HG02870 (cell line): ENCODE data around the gene ZFHX3.
"Not testable (repeated sequence)": the region's sequence is repeated elsewhere in the genome, so short reads cannot be mapped to it uniquely, and the experiment has no call there.

Experiments
- ATAC-seq: cut with Tn5 transposase; IDR thresholded peaks from one replicate; pipeline ENCODE4 v1.9.1; 2021; ENCODE audit warnings: mild to moderate bottlenecking, moderate library complexity; ENCODE audit not compliant: unreplicated experiment

ZFHX3 gene, protein sequence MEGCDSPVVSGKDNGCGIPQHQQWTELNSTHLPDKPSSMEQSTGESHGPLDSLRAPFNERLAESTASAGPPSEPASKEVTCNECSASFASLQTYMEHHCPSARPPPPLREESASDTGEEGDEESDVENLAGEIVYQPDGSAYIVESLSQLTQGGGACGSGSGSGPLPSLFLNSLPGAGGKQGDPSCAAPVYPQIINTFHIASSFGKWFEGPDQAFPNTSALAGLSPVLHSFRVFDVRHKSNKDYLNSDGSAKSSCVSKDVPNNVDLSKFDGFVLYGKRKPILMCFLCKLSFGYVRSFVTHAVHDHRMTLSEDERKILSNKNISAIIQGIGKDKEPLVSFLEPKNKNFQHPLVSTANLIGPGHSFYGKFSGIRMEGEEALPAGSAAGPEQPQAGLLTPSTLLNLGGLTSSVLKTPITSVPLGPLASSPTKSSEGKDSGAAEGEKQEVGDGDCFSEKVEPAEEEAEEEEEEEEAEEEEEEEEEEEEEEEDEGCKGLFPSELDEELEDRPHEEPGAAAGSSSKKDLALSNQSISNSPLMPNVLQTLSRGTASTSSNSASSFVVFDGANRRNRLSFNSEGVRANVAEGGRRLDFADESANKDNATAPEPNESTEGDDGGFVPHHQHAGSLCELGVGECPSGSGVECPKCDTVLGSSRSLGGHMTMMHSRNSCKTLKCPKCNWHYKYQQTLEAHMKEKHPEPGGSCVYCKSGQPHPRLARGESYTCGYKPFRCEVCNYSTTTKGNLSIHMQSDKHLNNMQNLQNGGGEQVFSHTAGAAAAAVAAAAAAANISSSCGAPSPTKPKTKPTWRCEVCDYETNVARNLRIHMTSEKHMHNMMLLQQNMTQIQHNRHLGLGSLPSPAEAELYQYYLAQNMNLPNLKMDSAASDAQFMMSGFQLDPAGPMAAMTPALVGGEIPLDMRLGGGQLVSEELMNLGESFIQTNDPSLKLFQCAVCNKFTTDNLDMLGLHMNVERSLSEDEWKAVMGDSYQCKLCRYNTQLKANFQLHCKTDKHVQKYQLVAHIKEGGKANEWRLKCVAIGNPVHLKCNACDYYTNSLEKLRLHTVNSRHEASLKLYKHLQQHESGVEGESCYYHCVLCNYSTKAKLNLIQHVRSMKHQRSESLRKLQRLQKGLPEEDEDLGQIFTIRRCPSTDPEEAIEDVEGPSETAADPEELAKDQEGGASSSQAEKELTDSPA (N-terminal part only)

DNA sequence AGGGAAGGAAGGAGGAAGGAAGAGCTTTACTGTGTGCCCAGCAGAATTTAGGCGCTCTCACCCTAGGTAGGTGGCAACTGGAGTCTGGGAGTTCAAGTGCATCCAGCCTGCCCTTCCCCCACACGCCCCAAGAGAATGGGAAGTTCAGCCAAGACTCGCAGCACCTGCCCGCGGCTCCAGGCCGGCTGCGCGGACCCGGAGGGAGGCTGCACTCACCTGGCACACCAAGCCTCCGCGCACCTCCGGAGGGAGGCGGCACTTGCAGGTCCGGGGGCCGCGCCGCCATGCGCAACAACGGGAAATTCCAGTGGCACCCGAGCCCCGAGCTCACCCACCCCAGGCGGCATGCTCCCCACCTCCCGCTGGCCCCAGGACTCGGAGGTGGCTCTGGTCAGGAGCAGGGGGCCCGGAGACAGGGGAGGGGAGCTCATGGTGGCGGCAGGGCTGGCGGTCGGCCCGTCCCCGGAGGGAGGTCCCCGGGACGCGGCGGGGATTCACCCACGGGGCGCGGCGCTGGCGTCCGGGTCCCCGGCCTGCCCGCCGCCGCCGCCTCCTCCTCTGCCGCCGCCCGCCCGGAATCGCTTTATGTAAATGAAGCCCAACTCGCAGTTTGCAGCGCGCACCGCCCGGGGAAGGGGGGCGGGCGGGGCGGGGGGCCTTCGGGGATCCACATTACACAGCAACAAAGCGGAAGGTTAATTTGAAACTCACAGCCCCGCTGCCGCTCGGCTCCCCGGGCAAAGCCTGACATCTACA lies at the start of gene ZFHX3:
ZFHX3 (minus strand) TSS at position 593 of the 756 bp plus-strand sequence. CDS start 87,983 bp downstream, outside the sequence.
- ATAC-seq, result peak; percentile 69

DNA sequence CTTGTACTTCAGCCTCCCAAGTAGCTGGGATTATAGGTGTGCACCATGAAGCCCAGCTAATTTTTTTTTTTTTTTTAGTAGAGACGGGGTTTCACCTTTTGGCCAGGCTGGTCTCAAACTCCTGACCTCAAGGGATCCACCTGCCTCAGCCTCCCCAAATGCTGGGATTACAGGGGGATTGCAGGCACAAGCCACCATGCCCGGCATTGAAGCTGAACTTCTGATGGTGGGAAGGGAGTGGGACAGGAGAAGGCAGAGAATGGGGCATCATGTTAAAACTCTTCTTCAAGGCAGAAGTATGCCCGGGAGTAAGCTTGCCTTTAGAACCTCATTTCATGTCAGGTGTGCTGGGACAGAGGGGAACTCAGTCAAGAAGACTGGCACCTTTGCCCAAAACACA lies 48.6 kb upstream of the ZFHX3 start:
- no peak for ATAC-seq

DNA sequence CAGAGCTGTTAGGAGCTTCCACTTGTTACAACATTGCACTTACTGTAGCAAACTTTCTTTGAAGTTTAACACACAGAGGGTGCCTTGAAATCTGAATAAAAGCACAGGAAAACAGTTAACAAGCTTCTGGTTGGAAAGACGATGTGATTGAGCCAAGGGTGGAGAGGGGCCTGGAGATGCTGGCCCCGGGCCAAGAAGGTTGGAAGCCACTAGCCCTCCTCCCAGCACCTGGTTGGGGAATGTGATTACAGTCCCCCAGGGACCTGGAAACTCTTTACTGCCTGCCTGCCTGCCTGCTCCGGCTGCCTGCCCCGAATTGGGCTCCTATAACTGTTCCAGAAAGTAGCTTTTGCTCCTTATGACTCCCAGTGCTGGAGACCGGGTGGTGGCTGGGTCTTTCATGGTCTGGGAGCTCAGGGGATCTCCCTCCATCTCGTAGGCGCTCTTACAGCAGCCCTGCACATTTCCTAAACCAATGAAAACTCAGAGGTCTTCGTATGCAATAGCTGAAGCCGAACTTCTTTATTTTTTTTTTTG lies 48.0 kb upstream of the ZFHX3 start:
- no peak for ATAC-seq

DNA sequence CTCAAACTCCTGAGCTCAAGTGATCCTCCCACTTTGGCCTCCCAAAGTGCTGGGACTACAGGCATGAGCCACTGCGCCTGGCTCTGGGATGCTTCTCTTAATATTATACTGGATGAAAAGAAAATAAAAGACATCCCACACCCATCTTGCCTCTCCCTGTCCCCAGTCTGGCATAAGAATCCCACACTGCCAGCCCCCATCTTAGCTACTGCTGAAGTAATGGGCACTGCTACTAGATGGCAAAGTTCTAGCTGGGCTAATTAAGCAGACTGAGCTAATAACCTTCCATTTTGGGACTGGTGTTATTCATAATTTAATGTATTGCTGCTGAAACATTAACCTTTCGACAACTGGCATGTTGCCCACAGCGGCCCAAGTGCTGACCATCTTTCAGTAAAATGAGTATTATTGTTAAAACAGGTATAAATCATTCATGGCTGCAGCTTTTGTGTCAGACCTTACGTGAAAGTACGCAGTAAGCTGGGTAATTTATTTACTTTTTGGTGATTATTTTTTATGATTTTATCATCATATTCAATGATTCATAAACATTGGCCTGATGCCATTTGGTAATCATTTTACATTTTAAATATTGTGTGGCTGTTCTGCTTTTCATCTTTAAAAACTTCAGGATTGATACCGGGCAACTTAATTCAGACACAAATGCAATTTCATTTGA lies 47.4 kb upstream of the ZFHX3 start:
- no peak for ATAC-seq

DNA sequence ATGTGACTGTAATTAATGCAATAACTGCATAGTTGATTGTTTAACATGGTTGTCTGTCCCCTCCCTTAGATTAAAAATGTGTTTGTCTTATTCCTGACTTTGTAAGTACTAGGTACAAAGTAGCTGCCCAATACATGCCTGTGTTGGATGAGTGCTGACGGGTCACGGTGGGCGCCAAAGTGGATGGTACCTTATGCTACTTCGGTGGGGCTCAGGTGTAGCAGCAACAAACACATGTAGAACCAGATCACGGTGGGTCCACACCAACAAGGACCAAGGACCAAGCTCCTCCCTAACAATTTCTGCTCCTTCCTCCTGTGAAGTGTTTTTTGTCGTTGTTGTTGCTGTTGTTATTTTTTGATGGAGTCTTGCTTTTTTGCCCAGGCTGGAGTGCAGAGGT lies 46.4 kb upstream of the ZFHX3 start:
- no peak for ATAC-seq

DNA sequence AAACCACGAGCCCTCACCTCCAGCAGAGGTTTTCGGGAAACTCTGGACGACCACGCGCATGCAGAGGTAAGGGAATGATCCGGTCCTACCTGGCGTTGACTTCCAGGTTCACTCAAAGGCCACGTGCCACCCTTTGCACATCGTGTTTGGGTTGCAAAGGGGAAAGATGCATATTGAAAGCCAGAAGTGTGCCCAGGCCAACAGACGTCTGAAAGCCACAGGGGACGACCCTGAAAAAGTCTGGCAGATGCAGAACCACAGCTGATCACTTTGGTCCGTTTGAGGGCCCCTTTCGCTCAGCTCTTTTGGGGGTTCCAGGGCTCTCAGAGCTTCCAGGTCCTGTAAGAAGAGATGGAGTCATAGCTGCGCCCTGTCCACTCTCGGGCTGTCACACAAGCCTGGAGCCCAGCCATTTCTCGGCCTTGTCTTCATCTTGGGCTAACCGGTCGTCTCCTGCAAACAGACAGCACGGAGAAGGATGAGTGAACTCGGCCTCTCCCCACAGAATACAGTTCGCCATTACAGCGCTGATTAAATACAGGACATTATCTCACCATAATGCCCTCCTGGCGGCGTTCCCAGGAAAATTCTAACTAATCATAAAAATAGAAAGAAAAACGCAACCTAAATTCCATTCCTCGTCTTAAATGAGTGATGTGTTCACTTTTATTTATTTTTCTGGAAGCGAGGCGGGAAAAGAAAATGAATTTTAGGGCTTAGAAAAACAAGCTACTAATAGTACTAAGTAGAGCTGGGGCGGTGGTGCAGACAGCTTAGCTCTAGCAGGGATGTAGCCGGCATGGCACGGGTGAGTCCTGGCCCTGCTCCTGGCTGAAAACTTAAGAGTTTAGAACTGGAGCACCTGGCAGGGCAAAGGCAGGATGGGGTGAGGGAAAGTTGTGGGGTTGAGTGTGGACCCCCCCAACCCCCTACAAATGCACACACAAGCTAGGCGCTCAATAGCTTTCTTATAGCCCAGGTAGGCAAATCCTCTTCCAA lies 45.5 kb upstream of the ZFHX3 start:
- no peak for ATAC-seq

DNA sequence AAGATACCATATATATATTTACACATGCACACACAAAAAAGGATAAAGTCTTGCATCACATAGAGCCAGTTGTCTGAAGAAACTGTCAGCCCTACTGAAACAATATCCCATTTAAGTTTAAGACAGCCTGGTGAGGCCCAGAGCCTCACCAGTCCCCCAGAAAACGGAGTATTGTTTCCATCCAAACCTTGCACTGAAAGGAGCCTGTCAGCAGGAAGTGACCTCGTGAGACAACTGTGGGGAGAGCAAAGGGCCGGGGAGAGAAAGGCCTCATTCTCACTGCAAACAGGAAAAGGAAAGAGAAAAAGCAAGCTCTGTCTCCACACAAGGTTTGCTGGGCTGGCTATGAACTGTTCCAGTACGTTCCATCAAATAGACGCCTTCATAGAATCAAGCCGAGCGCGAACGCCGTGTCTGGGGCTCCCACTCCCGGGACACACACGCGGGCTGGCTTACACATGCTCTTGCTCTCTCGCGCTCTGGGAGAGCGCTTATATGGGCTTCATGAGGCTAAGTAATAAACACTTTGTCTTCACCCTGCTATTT lies 44.4 kb upstream of the ZFHX3 start:
- ATAC-seq, result no peak

DNA sequence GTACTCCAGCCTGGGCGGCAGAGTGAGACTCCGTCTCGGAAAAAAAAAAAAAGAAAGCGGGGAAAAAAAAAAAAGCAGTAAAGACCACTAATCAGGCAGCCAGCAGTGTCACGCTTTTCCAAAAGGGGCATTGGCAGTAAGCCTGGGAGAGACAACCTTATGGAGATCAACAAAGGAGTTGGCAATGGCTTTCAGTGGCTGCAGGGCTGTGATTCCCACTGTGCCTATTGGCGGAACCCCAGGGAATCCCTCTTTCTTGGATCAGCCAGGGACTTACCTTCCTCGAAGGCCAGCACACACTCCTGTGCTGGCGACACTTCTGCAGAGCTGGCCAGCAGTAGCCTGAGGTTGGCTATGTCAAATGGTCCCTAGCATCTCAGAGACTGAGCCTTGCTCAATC lies 43.2 kb upstream of the ZFHX3 start:
- ATAC-seq, result no peak

DNA sequence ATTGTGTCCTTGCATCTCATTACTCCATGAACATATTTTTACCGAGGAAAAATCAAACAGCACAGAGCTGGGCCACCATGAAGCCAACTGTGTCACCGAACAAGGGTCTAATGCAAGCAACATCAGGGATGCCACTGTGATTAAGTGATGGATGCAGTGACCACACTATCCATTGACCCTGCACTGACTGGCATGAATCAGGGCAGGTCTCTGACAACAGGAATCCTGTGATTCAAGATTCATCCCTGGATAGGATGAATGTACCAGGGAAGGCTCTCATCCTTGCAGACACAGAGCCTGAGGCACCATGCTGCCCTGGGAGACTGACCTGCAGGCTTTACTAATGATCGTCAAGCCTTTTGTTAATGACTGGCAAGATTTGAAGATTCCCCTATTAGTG lies 41.5 kb upstream of the ZFHX3 start:
- no peak for ATAC-seq

DNA sequence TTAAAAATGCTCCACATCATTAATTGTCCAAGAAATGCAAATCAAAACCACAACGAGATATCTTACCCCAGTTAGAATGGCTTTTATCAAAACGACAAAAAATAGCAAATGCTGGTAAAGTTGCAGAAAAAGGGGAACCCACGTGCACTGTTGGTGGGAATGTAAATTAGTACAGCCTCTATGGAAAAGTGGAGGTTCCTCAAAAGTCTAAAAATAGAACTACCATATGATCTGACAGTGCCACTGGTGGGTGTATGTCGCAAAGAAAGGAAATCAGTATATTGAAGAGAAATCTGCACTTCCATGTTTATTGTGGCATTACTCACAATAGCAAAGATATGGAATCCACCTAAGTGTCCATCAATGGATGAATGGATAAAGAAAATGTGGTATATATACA lies 38.2 kb upstream of the ZFHX3 start:
- no peak for ATAC-seq

DNA sequence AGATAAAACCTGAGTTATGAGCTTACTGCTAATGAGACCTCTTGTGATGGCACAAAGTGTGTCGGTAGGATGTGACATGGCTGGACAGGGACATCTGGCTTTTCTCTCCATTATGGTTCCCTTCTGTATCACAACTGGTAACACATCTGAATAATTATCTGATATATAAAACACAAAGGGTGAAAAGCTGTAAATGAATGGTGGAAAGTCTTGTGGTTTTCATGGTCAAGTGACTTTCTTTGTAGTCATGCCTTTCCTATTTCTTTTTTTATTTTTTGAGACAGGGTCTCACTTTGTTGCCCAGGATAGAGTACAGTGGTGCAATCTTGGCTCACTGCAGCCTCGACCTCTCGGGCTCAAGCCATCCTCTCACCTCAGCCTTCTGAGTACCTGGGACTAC lies 35.3 kb upstream of the ZFHX3 start:
- no peak for ATAC-seq

DNA sequence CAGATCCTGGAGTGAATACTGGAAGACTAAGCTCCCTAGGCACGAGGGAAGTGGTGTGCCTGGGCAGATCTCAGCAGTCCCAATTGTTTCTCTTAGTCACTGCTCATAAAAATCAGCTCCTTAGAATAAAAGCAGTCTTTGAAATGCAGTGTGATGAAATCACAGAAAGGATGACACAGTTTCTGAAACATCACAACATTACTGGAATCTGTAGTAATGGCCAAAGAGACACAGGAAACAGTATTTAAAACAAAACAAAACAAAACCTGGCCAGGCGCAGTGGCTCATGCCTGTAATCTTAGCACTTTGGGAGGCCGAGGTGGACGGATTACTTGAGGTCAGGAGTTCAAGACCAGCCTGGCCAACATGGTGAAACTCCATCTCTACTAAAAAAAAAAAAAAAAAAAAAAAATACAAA lies 34.7 kb upstream of the ZFHX3 start:
- not testable (repeated sequence) for ATAC-seq

DNA sequence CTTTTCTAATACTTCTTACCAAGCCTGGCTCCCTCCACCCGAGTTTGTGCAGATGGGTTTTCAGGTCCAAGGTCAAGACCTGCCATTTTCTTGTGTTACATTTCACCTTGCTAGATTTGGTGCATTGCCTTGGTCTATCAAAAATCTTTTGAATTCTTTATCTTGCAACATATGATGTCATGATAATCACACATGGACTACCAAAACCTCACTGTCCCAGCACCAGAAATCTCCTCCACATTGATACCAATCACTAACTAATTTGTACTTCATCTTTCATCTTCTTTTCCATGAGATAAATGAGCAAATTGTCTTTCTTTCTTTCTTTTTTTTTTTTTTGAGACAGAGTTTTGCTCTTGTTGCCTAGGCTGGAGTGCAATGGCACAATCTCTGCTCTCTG lies 33.0 kb upstream of the ZFHX3 start:
- no peak for ATAC-seq

DNA sequence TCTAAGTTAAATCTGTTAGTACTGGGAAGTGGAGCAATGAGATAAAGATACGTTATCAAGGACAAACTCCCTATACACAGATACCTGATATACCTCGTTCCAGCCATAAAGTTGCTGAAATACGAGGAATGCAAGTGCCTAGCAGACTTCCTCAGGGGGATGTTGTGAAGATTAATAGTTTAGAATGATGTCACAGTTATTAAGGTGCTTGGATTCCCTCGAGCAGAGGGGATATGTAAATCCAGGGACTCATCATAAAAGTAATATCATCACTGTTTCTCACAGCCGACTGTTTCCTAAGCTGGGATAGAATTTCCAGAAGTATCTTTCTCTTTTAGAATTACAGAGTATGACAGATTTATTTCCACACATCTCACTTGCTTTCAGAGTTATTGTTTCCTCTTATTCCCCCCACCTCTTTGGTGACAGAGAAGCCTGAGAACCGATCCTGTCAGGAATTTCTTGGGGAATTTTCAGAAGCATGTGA lies 28.4 kb upstream of the ZFHX3 start:
- no peak for ATAC-seq

DNA sequence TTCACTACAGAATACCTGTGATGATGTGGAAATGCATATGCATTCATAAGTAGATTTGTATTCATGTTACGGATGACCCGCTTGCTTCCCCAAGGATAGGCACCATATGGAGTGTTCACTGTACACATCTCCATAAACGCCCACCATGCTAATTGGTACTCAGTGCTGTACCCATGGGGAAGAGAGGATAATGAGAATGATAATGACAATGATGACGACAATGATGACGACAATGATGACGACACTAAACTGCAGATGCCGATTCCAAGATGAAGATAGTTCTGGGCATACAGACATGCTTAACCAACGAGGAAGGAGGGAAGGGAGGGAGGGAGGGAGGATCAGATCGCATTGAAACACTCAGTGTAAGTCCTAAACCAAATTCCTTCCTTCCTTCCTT lies 26.5 kb upstream of the ZFHX3 start:
- ATAC-seq, result no peak

DNA sequence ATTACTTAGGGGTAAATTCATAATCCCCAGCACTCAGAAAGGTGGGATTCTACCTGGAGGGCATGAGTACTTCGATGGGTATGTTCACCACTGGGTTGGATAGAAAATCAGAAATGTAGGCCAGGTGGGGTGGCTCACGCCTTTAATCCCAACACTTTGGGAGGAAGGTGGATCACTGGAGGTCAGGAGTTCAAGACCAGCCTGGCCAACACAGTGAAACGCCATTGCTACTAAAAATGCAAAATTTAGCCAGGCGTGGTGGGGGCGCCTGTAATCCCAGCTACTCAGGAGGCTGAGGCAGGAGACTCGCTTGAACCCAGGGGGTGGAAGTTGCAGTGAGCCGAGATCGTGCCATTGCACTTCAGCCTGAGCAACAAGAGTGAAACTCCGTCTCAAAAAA lies 24.1 kb upstream of the ZFHX3 start:
- not testable (repeated sequence) for ATAC-seq

DNA sequence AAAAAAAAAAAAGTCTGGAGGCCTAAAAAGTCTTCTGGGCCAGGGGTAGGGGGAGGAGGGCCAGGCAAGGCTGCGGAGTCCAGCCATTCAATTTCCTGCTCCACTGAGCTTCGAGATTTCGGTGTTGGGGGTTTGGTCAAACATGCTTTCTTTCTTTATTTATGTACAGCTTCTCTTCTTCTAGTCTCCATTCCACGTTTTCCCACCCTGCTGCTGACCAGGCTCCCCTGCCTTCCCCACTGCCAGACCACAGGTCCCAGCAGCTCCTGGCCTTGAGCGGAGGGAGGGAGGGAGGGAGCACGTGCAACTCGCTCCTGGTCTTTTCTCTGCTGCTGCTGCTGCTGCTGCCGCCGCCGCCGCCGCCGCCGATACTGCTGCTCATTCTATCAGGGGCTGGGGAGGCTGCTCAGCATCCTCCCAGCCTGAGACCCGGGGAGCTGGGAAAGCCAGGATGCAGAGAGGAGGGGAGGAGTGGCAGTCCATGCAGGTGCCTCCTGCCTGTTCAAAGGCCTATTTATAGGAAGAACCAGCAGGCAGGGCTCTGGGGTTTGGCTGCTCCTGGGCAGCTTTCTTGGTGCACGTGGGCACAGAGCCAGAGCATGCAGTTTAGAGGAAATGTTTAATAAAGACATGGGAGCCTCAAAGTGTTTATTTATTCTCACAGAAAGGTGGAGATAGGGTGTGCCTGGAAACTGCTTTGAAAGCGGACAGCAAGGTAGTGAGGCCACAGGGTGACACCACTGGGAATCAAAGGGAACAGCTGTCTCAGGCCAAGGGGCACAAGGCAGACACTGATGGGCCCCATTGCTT lies 23.4 kb upstream of the ZFHX3 start:
- no peak for ATAC-seq
